Astrocyte (in vitro differentiated cells and primary cell): Measurements from ENCODE around the gene KLF9. TPM values are rescaled to one million over a fixed set of nuclear protein-coding genes. Genes with fewer than 3 reads are reported as not detected.

Source experiments
- DNase-seq: peaks from one replicate; pipeline ENCODE4 v3.0.0-alpha.2; 2010; ENCODE audit warnings: low read depth
- FAIRE-seq: peaks from 2 replicates; lab custom pipeline; 2011; peaks lifted over from hg19 to GRCh38; lab: Jason Lieb, UNC
- H2AFZ ChIP-seq: 2 replicates; pipeline ENCODE4 v1.6.0; 2012; ENCODE audit warnings: low read depth, low read length, inconsistent platforms
- H3K27ac ChIP-seq: 2 replicates; pipeline ENCODE4 v1.5.1; 2011; ENCODE audit warnings: low read depth, low read length, inconsistent platforms
- H3K27me3 ChIP-seq: 2 replicates; pipeline ENCODE4 v1.6.0; 2011; ENCODE audit warnings: low read length, inconsistent platforms; ENCODE audit not compliant: insufficient read depth
- H3K36me3 ChIP-seq: 2 replicates; pipeline ENCODE4 v1.5.1; 2011; ENCODE audit warnings: low read length, inconsistent platforms; ENCODE audit not compliant: insufficient read depth
- H3K4me1 ChIP-seq: 2 replicates; pipeline ENCODE4 v1.5.1; 2011; ENCODE audit warnings: low read length, inconsistent platforms; ENCODE audit not compliant: insufficient read depth
- H3K4me2 ChIP-seq: 2 replicates; pipeline ENCODE4 v1.6.0; 2012; ENCODE audit warnings: low read length, inconsistent platforms
- H3K4me3 ChIP-seq: 2 replicates; pipeline ENCODE4 v1.5.1; 2011; ENCODE audit warnings: low read depth, mild to moderate bottlenecking, low read length, inconsistent platforms; ENCODE audit not compliant: insufficient read depth
- H3K79me2 ChIP-seq: 2 replicates; pipeline ENCODE4 v1.6.0; 2012; ENCODE audit warnings: mild to moderate bottlenecking, low read length, inconsistent platforms; ENCODE audit not compliant: insufficient read depth
- H3K9ac ChIP-seq: 2 replicates; pipeline ENCODE4 v1.6.0; 2012; ENCODE audit warnings: mild to moderate bottlenecking, low read length, inconsistent platforms
- H3K9me3 ChIP-seq: 2 replicates; pipeline ENCODE4 v1.5.1; 2012; ENCODE audit warnings: low read depth, mild to moderate bottlenecking, low read length, inconsistent platforms; ENCODE audit not compliant: insufficient read depth
- H4K20me1 ChIP-seq: 2 replicates; pipeline ENCODE4 v1.6.0; 2012; ENCODE audit warnings: low read length, inconsistent platforms; ENCODE audit not compliant: insufficient read depth
- H3K27ac Mint-ChIP-seq: one replicate; pipeline ENCODE4 v1.8.0; 2021; ENCODE audit warnings: mild to moderate bottlenecking, mixed read lengths; ENCODE audit not compliant: unreplicated experiment
- H3K27me3 Mint-ChIP-seq: one replicate; pipeline ENCODE4 v1.8.0; 2021; ENCODE audit warnings: low read depth, mixed read lengths; ENCODE audit not compliant: unreplicated experiment
- H3K36me3 Mint-ChIP-seq: one replicate; pipeline ENCODE4 v1.8.0; 2021; ENCODE audit warnings: low read depth, mixed read lengths; ENCODE audit not compliant: unreplicated experiment
- H3K4me1 Mint-ChIP-seq: one replicate; pipeline ENCODE4 v1.8.0; 2021; ENCODE audit warnings: low read depth, mixed read lengths; ENCODE audit not compliant: unreplicated experiment
- H3K4me3 Mint-ChIP-seq: one replicate; pipeline ENCODE4 v1.8.0; 2021; ENCODE audit warnings: mild to moderate bottlenecking, moderate library complexity, mixed read lengths; ENCODE audit not compliant: unreplicated experiment
- H3K9me3 Mint-ChIP-seq: one replicate; pipeline ENCODE4 v1.8.0; 2021; ENCODE audit warnings: mild to moderate bottlenecking, mixed read lengths; ENCODE audit not compliant: unreplicated experiment
- EZH2 ChIP-seq: IDR thresholded peaks from 2 replicates; pipeline ENCODE4 v1.6.1; 2012; ENCODE audit warnings: mild to moderate bottlenecking, low read length, inconsistent platforms; ENCODE audit not compliant: insufficient read depth
- total RNA-seq: library from RNA; stranded (reverse); gene quantifications from 2 replicates; pipeline ENCODE4 v1.2.1, GENCODE V29; 2021
- TF ChIP-seq, protein P1 (sequence below): IDR thresholded peaks from 2 replicates; pipeline ENCODE4 v1.5.1; 2011; ENCODE audit warnings: low read depth, mild to moderate bottlenecking, inconsistent platforms, low read length, moderate library complexity; ENCODE audit not compliant: insufficient read depth

The KLF9 gene
- total RNA-seq, 1 donor from 2014 or later, result 4.9 TPM

DNA sequence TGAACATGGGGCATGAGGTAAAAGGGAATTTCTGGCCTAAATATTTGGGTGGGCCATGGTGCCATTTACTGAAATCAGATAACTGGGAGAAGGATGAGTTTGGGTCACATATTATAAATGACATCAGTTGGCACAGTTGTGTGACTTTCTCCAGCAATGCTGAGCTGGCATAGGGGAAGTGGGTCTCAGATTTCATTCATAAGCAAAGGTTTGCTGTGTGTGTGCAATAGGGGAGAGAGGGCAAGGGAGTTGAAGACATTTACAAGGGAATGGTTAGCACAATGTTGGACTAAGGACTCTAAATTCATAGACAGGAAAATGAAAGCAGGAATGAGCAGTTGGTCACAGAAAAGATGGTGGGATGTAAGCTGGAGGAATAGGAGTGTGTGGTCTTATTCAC lies 47.8 kb upstream of the KLF9 start:
- H3K4me1 ChIP-seq, result no peaks in the 10 kb centered on the region
- FAIRE-seq (no peak), DNase-seq (no peak)
- Mint-ChIP-seq H3K9me3 (no peaks in the 10 kb centered on the region), H3K36me3 (no peaks in the 10 kb centered on the region), H3K27me3 (peaks cover 2% of the 10 kb centered on the region), H3K4me1 (no peaks in the 10 kb centered on the region), H3K4me3 (no peak overlapping the region), H3K27ac (no peak overlapping the region)
- H3K4me2 ChIP-seq, result no peak overlapping the region
- no peaks in the 10 kb centered on the region for H4K20me1 ChIP-seq
- H3K27ac ChIP-seq, result no peak overlapping the region
- no peaks in the 10 kb centered on the region for H3K79me2 ChIP-seq
- no peak overlapping the region for H3K9ac ChIP-seq
- H3K9me3 ChIP-seq, result no peaks in the 10 kb centered on the region
- no peaks in the 10 kb centered on the region for H3K36me3 ChIP-seq
- no peak for TF ChIP-seq EZH2
- TF ChIP-seq, protein P1, sequence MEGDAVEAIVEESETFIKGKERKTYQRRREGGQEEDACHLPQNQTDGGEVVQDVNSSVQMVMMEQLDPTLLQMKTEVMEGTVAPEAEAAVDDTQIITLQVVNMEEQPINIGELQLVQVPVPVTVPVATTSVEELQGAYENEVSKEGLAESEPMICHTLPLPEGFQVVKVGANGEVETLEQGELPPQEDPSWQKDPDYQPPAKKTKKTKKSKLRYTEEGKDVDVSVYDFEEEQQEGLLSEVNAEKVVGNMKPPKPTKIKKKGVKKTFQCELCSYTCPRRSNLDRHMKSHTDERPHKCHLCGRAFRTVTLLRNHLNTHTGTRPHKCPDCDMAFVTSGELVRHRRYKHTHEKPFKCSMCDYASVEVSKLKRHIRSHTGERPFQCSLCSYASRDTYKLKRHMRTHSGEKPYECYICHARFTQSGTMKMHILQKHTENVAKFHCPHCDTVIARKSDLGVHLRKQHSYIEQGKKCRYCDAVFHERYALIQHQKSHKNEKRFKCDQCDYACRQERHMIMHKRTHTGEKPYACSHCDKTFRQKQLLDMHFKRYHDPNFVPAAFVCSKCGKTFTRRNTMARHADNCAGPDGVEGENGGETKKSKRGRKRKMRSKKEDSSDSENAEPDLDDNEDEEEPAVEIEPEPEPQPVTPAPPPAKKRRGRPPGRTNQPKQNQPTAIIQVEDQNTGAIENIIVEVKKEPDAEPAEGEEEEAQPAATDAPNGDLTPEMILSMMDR, result no peak
- H3K27me3 ChIP-seq, result no peaks in the 10 kb centered on the region
- no peak overlapping the region for H2AFZ ChIP-seq
- no peak overlapping the region for H3K4me3 ChIP-seq

DNA sequence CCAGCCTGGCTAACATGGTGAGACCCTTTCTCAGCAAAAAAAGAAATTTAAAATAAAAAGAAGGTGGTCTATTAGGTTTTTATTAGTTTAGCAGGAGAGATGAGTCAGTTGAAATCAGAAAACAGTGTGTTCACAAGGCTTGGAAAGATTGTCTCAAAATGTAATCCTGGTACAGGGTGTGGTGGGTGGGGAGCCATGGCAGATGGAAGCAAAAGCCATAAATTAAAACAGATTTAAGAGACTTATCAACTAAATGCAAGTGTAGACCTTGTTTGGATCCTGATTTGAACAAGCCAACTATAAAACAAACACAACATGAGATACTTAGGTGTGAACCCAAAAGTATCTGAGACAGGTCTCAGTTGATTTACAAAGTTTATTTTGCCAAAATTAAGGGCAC lies 42.8 kb upstream of the KLF9 start:
- Mint-ChIP-seq H3K9me3 (no peaks in the 10 kb centered on the region), H3K4me3 (no peak overlapping the region), H3K4me1 (no peaks in the 10 kb centered on the region), H3K27me3 (peaks cover 2% of the 10 kb centered on the region), H3K36me3 (no peaks in the 10 kb centered on the region), H3K27ac (no peak overlapping the region)
- TF ChIP-seq, protein P1, result no peak
- H3K27me3 ChIP-seq, result no peaks in the 10 kb centered on the region
- H4K20me1 ChIP-seq, result no peaks in the 10 kb centered on the region
- no peaks in the 10 kb centered on the region for H3K4me1 ChIP-seq
- no peaks in the 10 kb centered on the region for H3K9me3 ChIP-seq
- H3K9ac ChIP-seq, result no peak overlapping the region
- H3K36me3 ChIP-seq, result no peaks in the 10 kb centered on the region
- no peaks in the 10 kb centered on the region for H3K79me2 ChIP-seq
- no peak for DNase-seq
- no peak overlapping the region for H3K4me2 ChIP-seq
- no peak overlapping the region for H3K27ac ChIP-seq
- FAIRE-seq, result no peak
- H3K4me3 ChIP-seq, result no peak overlapping the region
- no peak overlapping the region for H2AFZ ChIP-seq

DNA sequence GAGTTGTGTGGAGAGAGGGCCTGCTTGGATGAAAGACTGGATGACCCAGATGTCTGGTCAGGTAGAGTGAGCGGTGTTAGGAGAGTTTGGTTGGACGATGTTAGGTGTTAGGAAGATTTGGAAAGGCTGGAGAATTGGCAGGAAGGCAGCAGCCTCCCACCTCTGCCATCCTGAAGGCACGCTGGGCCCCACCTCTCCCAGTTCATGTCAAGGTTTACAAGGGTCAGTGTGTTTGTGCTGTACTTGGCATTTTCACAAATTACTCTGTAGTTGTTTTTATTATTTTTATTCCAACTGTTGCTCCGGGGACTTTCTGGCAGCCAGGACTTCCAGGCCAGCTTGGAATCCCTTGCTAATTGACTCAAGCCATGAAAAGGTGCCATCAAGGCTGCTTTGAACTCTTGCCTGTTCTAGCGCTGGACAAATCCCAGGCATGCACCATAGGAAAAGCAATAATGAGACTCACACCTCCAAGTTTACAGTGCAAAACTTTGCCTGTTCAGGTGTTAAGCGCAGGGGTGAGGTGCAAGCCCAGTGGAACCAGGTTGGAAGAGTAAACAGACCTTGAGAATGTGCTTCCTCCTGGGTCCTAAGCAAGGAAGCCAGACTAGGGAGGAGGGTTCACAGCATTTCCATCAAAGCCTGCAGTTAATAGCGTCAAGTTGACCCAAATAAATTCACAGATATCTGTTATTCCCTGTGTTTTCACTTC lies 41.7 kb upstream of the KLF9 start:
- Mint-ChIP-seq H3K36me3 (no peaks in the 10 kb centered on the region), H3K27ac (no peak overlapping the region), H3K9me3 (no peaks in the 10 kb centered on the region), H3K27me3 (peaks cover 3% of the 10 kb centered on the region), H3K4me1 (no peaks in the 10 kb centered on the region), H3K4me3 (no peak overlapping the region)
- no peaks in the 10 kb centered on the region for H4K20me1 ChIP-seq
- H3K79me2 ChIP-seq, result no peaks in the 10 kb centered on the region
- no peak overlapping the region for H3K27ac ChIP-seq
- H3K4me2 ChIP-seq, result no peak overlapping the region
- no peak for DNase-seq
- no peak overlapping the region for H3K9ac ChIP-seq
- TF ChIP-seq, protein P1, result no peak
- no peak for TF ChIP-seq EZH2
- no peaks in the 10 kb centered on the region for H3K4me1 ChIP-seq
- H3K27me3 ChIP-seq, result no peaks in the 10 kb centered on the region
- no peak overlapping the region for H2AFZ ChIP-seq
- H3K9me3 ChIP-seq, result no peaks in the 10 kb centered on the region
- FAIRE-seq, result no peak
- H3K4me3 ChIP-seq, result no peak overlapping the region
- H3K36me3 ChIP-seq, result no peaks in the 10 kb centered on the region
